Fibroblast of lung (primary cell): ENCODE data around the gene SUCO. TPM values are rescaled to one million over a fixed set of nuclear protein-coding genes. Genes with fewer than 3 reads are reported as not detected.

Experiments
- DNase-seq, 2 donors: peaks; one replicate each; pipeline versions ENCODE4 v3.0.0 to v3.0.0-alpha.2; 2010; ENCODE audit warnings: low read depth in 2 of 2
- H2AFZ ChIP-seq: 2 replicates; pipeline ENCODE4 v1.5.1; 2012; ENCODE audit warnings: low read length, control low read depth, inconsistent platforms
- H3K27ac ChIP-seq: 2 replicates; pipeline ENCODE4 v1.5.1; 2011; ENCODE audit warnings: low read length, control low read depth; ENCODE audit not compliant: insufficient read depth
- H3K27me3 ChIP-seq: 2 replicates; pipeline ENCODE4 v1.5.1; 2011; ENCODE audit warnings: mild to moderate bottlenecking, low read length; ENCODE audit not compliant: control insufficient read depth, insufficient read depth
- H3K36me3 ChIP-seq: 2 replicates; pipeline ENCODE4 v1.5.1; 2011; ENCODE audit warnings: low read length; ENCODE audit not compliant: control insufficient read depth, insufficient read depth
- H3K4me1 ChIP-seq: 2 replicates; pipeline ENCODE4 v1.5.1; 2011; ENCODE audit warnings: low read length; ENCODE audit not compliant: control insufficient read depth, insufficient read depth; ENCODE audit errors: extremely low read depth
- H3K4me2 ChIP-seq: 2 replicates; pipeline ENCODE4 v1.5.1; 2011; ENCODE audit warnings: low read length, control low read depth; ENCODE audit not compliant: insufficient read depth; ENCODE audit errors: extremely low read depth
- H3K4me3 ChIP-seq, 4 experiments: fragments of 200-600 bp in 1 of 4; sonication (generic) in 1 of 4; replicated peaks in 1 of 4; 2 replicates each; pipeline ENCODE4 v1.5.1; 2011 to 2016; ENCODE audit warnings: low read length in 4 of 4, low read depth in 3 of 4, mild to moderate bottlenecking in 3 of 4, control low read depth in 2 of 4, inconsistent platforms in 1 of 4, mixed read lengths in 1 of 4; ENCODE audit not compliant: insufficient read depth in 1 of 4; ENCODE audit errors: control extremely low read depth in 1 of 4
- H3K79me2 ChIP-seq: 2 replicates; pipeline ENCODE4 v1.5.1; 2012; ENCODE audit warnings: mild to moderate bottlenecking, low read length, inconsistent platforms; ENCODE audit not compliant: control insufficient read depth, insufficient read depth
- H3K9ac ChIP-seq: 2 replicates; pipeline ENCODE4 v1.5.1; 2011; ENCODE audit warnings: mild to moderate bottlenecking, low read length, control low read depth; ENCODE audit not compliant: insufficient read depth
- H3K9me3 ChIP-seq: 2 replicates; pipeline ENCODE4 v1.5.1; 2012; ENCODE audit warnings: low read depth, low read length; ENCODE audit not compliant: control insufficient read depth, insufficient read depth
- H4K20me1 ChIP-seq: 2 replicates; pipeline ENCODE4 v1.5.1; 2011; ENCODE audit warnings: low read length; ENCODE audit not compliant: control insufficient read depth, insufficient read depth; ENCODE audit errors: extremely low read depth
- EZH2 ChIP-seq: IDR thresholded peaks from 2 replicates; pipeline ENCODE4 v1.5.1; 2012; ENCODE audit warnings: low read length, control low read depth, mild to moderate bottlenecking; ENCODE audit errors: missing control alignments
- polyA plus RNA-seq, 2 donors: library from polyadenylated mRNA; depleted of rRNA in 1 of 2; stranded (reverse) in 1 of 2; unstranded in 1 of 2; fragments of >200 nt; gene quantifications; 2 replicates each; pipeline ENCODE4 v1.2.1, GENCODE V29; 2011 to 2012; ENCODE audit warnings: missing spikeins in 1 of 2
- total RNA-seq: library from RNA; depleted of rRNA; stranded (reverse); fragments of >200 nt; gene quantifications from 2 replicates; pipeline ENCODE4 v1.2.1, GENCODE V29; 2014
- TF ChIP-seq, protein P1 (sequence below), 2 donors: IDR thresholded peaks in 1 of 2; conservative IDR thresholded peaks in 1 of 2; 1 replicate in 1 of 2; 2 replicates in 1 of 2; pipeline ENCODE4 v1.5.1; 2011 to 2012; ENCODE audit warnings: low read length in 2 of 2, control low read depth in 1 of 2, inconsistent platforms in 1 of 2, low read depth in 1 of 2, mild to moderate bottlenecking in 1 of 2

Gene SUCO
- total and polyA plus RNA-seq, 2 donors (not counting 1 experiment from before 2014, with no cell fraction given) = 20.4 to 25.8 TPM

DNA sequence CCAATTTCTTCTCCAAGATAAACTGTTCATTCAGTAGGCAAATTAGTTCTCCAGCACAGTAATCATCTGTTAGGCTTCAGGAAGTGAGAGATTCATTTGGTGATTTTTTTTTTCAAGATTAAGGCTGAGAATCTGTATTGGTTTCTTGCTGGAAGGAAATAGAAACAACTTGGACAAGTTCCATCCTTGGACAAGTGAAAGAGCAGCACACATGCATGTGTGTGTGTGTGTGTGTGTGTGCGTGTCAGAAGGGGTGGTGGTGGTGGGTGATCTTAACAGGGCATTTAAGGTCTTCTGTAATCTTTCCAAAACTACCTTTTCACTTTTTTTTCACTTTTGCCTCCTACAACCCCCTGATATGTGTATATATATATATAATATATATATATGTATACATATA, 15.9 kb upstream of the SUCO start:
- H3K79me2 ChIP-seq = no peaks in the 10 kb centered on the region
- DNase-seq = no peak
- no peak overlapping the region for H3K9ac ChIP-seq
- H3K4me1 ChIP-seq = no peaks in the 10 kb centered on the region
- H3K27me3 ChIP-seq = no peaks in the 10 kb centered on the region
- no peak overlapping the region for H2AFZ ChIP-seq
- TF ChIP-seq EZH2 = no peak
- TF ChIP-seq, protein P1, sequence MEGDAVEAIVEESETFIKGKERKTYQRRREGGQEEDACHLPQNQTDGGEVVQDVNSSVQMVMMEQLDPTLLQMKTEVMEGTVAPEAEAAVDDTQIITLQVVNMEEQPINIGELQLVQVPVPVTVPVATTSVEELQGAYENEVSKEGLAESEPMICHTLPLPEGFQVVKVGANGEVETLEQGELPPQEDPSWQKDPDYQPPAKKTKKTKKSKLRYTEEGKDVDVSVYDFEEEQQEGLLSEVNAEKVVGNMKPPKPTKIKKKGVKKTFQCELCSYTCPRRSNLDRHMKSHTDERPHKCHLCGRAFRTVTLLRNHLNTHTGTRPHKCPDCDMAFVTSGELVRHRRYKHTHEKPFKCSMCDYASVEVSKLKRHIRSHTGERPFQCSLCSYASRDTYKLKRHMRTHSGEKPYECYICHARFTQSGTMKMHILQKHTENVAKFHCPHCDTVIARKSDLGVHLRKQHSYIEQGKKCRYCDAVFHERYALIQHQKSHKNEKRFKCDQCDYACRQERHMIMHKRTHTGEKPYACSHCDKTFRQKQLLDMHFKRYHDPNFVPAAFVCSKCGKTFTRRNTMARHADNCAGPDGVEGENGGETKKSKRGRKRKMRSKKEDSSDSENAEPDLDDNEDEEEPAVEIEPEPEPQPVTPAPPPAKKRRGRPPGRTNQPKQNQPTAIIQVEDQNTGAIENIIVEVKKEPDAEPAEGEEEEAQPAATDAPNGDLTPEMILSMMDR (conservative IDR thresholded peaks at IDR 0.05 in 1 of 2, IDR thresholded peaks at IDR 0.05 in 1 of 2; ENCODE audit: low read depth in 1 of 2, low read length in 2 of 2) = no peak
- H4K20me1 ChIP-seq = no peaks in the 10 kb centered on the region
- no peaks in the 10 kb centered on the region for H3K36me3 ChIP-seq
- H3K4me3 ChIP-seq = no peak overlapping the region
- H3K27ac ChIP-seq = no peak overlapping the region
- no peaks in the 10 kb centered on the region for H3K9me3 ChIP-seq
- H3K4me2 ChIP-seq = no peak overlapping the region

DNA sequence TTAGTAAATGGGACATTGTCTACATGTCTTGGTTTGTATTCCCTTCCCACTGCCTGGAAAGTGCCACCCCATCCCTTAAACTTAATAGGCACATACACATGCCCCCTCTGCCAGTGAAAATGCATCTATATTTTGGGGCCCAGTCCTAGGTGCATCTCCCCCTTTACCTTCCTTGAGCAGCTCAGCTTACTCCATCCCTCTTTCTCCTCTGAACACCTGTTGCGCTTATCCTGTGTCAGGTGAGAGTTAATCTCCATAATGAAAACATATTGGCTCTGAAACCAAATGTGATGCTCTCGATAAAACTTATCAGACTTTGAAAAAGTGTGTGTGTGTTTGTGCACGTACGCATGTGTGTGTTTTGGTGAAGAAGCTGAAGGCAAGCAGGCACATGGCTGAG, 15.4 kb upstream of the SUCO start:
- Histone ChIP-seq H3K9me3 (no peaks in the 10 kb centered on the region), H4K20me1 (no peaks in the 10 kb centered on the region), H3K36me3 (no peaks in the 10 kb centered on the region), H2AFZ (no peak overlapping the region), H3K79me2 (no peaks in the 10 kb centered on the region), H3K27ac (no peak overlapping the region), H3K9ac (no peak overlapping the region), H3K4me2 (no peak overlapping the region), H3K4me3 (no peak overlapping the region), H3K27me3 (no peaks in the 10 kb centered on the region), H3K4me1 (no peaks in the 10 kb centered on the region)
- TF ChIP-seq, protein P1 (conservative IDR thresholded peaks at IDR 0.05 in 1 of 2, IDR thresholded peaks at IDR 0.05 in 1 of 2; ENCODE audit: low read depth in 1 of 2, low read length in 2 of 2) = no peak
- no peak for TF ChIP-seq EZH2
- no peak for DNase-seq

DNA sequence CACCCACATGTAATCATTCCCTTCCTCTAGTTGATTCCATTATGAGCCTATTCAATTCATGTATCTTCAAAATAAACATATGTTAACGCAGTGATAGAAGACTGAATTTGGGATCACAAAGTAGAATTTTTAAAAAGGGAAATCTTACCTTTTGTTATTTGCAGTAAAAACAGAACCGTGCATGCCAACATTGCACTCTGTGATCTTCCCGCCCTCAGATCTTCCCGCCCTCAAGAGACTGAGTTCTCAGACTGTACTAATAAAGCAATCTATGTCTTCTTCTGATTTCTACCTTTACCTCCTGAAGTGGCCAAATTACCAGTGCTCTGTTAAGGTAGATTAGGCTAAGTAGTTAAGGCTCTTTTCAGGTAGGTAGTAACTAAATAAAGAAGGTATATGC, 3.6 kb upstream of the SUCO start:
- peaks cover 12% of the 10 kb centered on the region for H3K79me2 ChIP-seq
- TF ChIP-seq, protein P1 (conservative IDR thresholded peaks at IDR 0.05 in 1 of 2, IDR thresholded peaks at IDR 0.05 in 1 of 2; ENCODE audit: low read depth in 1 of 2, low read length in 2 of 2) = no peak
- no peak for TF ChIP-seq EZH2
- no peak overlapping the region for H3K9ac ChIP-seq

More for the DNA sequence above, 3.6 kb upstream of the SUCO start:
- no peak for DNase-seq
- Histone ChIP-seq H3K4me3 (no peak overlapping the region), H3K27ac (no peak overlapping the region), H4K20me1 (no peaks in the 10 kb centered on the region), H3K4me2 (no peak overlapping the region), H3K36me3 (no peaks in the 10 kb centered on the region), H2AFZ (no peak overlapping the region), H3K9me3 (no peaks in the 10 kb centered on the region), H3K27me3 (no peaks in the 10 kb centered on the region), H3K4me1 (peaks cover 3% of the 10 kb centered on the region)
